Small intestine (tissue), 7 donors: ENCODE results near the gene NANOG. TPM values are rescaled to one million over a fixed set of nuclear protein-coding genes. Genes with fewer than 3 reads are reported as not detected.
"Not testable (repeated sequence)": the region's sequence is repeated elsewhere in the genome, so short reads cannot be mapped to it uniquely, and the experiment has no call there.

Experiments
- DNase-seq, 2 donors: peaks; one replicate each; pipeline versions ENCODE4 v3.0.0 to v3.0.0-alpha.2; 2013
- FAIRE-seq: peaks from 2 replicates; lab custom pipeline; 2012; peaks lifted over from hg19 to GRCh38; lab: Jason Lieb, UNC
- H3K27ac ChIP-seq, 3 donors: one replicate each; pipeline ENCODE4 v1.5.1; 2013; ENCODE audit warnings: low read length in 2 of 3, mild to moderate bottlenecking in 2 of 3, control low read depth in 1 of 3, inconsistent platforms in 1 of 3, low read depth in 1 of 3, moderate library complexity in 1 of 3
- H3K27me3 ChIP-seq, 3 donors: one replicate each; pipeline ENCODE4 v1.6.1; 2013; ENCODE audit warnings: low read length in 3 of 3, inconsistent platforms in 1 of 3; ENCODE audit not compliant: control insufficient read depth in 3 of 3, insufficient read depth in 3 of 3
- H3K36me3 ChIP-seq, 3 donors: one replicate each; pipeline ENCODE4 v1.6.1; 2013; ENCODE audit warnings: low read length in 3 of 3, inconsistent platforms in 1 of 3, low read depth in 1 of 3, mild to moderate bottlenecking in 1 of 3, moderate library complexity in 1 of 3; ENCODE audit not compliant: control insufficient read depth in 3 of 3, insufficient read depth in 2 of 3
- H3K4me1 ChIP-seq, 3 donors: one replicate each; pipeline ENCODE4 v1.6.1; 2013; ENCODE audit warnings: low read length in 2 of 3, inconsistent platforms in 1 of 3, low read depth in 1 of 3, mild to moderate bottlenecking in 1 of 3, moderate library complexity in 1 of 3; ENCODE audit not compliant: control insufficient read depth in 3 of 3, insufficient read depth in 2 of 3
- H3K4me3 ChIP-seq, 3 donors: one replicate each; pipeline ENCODE4 v1.5.1; 2013; ENCODE audit warnings: low read length in 3 of 3, control low read depth in 1 of 3, inconsistent platforms in 1 of 3, low read depth in 1 of 3, mild to moderate bottlenecking in 1 of 3, moderate library complexity in 1 of 3
- H3K9me3 ChIP-seq, 2 donors: one replicate each; pipeline ENCODE4 v1.6.1; 2013; ENCODE audit warnings: low read depth in 1 of 2, low read length in 1 of 2; ENCODE audit not compliant: control insufficient read depth in 2 of 2, insufficient read depth in 1 of 2
- WGBS, 3 donors: extraction: QIAGEN DNeasy Blood & Tissue Kit; methylation state at CpG; one replicate each; pipeline ENCODE4 v1.1.7; 2013; 5-methylcytosine and 5-hydroxymethylcytosine counted together
- polyA plus RNA-seq, 4 donors: library from polyadenylated mRNA; stranded (reverse) in 3 of 4; unstranded in 1 of 4; fragments of 200-250 nt in 3 of 4; fragments of 120-200 nt in 1 of 4; gene quantifications; one replicate each; pipeline versions ENCODE4 v1.2.1 to v1.2.3, GENCODE V29; 2013
- donor health status: healthy with polysubstance abuse.
- donor health status: control.
- donor health status: control.
- donor health status: Bipolar disorder and iron deficiency.
- donor health status: healthy.

Gene NANOG
- polyA plus RNA-seq, 4 donors = 0.19 TPM; not detected in 3

DNA sequence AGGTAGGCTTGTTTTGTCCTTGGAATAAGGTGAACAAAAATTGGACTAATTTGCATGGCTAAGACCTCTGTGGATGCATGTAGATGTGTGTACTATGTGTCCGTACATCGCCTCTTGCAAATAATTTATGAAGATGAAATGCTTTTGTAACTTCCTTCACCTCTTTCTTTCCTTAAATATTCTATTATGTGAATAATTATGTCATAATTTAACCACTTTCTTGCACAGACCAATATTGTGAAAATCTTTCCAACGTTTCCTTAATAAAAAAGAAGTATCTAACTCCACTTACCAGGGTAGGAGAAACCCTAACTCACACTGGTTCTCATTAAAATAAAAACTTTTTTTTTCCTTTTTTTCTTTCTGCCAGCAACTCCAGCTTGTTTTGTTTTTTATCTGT lies 4.0 kb downstream of the NANOG start:
- FAIRE-seq (no peak), DNase-seq (no peak)
- H3K4me1 ChIP-seq = no peaks in the 10 kb centered on the region
- no peaks in the 10 kb centered on the region for H3K36me3 ChIP-seq
- 60 to 79% (median 64%) methylated on average over 3 of the region's 3 CpGs for WGBS, 3 donors
- H3K4me3 ChIP-seq = no peak overlapping the region
- H3K27me3 ChIP-seq = no peaks in the 10 kb centered on the region
- no peak overlapping the region for H3K27ac ChIP-seq
- no peaks in the 10 kb centered on the region for H3K9me3 ChIP-seq

DNA sequence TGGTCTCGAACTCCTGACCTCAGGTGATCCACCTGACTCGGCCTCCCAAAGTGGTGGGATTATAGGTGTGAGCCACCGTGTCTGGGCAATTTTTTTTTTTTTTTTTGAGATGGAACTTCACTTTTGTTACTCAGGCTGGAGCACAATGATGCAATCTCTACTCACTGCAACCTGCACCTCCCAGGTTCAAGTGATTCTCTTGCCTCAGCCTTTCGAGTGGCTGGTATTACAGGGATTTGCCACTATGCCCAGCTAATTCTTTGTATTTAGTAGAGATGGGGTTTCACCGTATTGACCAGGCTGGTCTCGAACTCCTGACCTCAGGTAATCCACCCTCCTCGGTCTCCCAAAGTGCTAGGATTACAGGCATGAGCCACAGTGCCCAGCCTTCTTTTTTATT lies 8.1 kb downstream of the NANOG start:
- H3K27me3 ChIP-seq, DNase-seq, FAIRE-seq, H3K27ac ChIP-seq, H3K9me3 ChIP-seq, H3K4me1 ChIP-seq, H3K36me3 ChIP-seq, H3K4me3 ChIP-seq: not testable (repeated sequence)
- 52 to 68% (median 55%) methylated on average over 4 to 7 of the region's 7 CpGs for WGBS, 3 donors

DNA sequence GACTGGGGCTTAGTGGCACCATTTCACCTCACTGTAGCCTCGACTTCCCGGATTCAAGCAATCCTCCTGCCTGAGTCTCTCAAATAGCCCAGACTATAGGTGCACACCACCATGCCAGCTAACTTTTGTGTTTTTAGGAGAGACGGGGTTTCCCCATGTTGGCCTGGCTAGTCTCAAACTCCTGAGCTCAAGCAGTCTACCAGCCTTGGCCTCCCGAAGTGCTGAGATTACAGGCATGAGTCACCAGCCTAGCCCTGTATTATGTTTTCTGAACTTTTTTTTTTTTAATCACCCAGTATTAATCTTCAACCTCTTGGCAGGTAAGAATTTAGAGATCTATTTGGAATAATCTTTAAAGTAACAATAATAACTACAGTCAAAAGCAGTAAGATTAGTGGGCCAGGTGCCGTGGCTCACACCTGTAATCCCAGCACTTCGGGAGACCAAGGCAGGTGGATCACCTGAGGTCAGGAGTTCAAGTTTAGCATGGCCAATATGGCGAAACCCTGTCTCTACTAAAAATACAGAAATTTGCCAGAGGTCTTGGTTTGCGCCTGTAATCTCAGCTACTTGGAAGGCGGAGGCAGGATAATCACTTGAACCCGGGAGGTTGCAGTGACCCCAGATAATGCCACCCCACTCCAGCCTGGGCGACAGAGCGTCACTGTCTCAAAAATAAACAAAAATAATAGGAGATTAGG lies 8.6 kb downstream of the NANOG start:
- peak in 1 of 2 donors; percentile 77 for DNase-seq
- H3K27ac ChIP-seq = no peak overlapping the region
- H3K27me3 ChIP-seq = no peaks in the 10 kb centered on the region
- no peak overlapping the region for H3K4me3 ChIP-seq
- H3K9me3 ChIP-seq = no peaks in the 10 kb centered on the region
- FAIRE-seq = no peak
- H3K4me1 ChIP-seq = no peaks in the 10 kb centered on the region
- 19 to 59% (median 29%) methylated on average over 12 of the region's 12 CpGs for WGBS, 3 donors
- H3K36me3 ChIP-seq = no peaks in the 10 kb centered on the region

DNA sequence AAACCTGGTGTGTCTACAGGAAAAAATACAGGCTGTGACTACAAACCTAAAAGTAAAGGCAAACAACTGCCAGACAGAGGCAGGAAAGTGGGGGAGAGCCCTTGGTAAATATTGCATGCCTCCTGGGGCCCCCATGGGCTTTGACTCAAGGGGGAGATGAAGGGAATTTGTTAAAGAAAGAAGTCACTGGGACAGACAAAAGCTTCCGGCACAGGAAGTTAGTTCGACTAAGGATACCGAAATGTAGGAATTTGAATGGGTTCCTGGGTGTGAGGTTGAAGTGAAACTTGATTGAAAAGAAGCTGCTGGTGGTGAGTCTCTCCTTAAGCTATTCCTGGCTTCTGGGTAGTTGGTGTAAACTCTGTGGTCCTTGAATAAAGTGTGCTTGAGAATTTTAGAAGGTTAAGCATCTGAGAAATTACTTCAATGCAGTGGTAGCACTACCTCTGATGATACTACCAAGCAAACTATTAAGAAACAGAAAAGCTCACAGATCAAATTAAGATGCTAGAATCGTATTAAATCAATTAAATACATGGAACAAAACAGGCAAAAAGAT lies 9.6 kb downstream of the NANOG start:
- not testable (repeated sequence) for H3K27me3 ChIP-seq, H3K4me3 ChIP-seq, FAIRE-seq, H3K27ac ChIP-seq, H3K36me3 ChIP-seq, DNase-seq, H3K9me3 ChIP-seq, H3K4me1 ChIP-seq
- WGBS, 3 donors = 59 to 75% (median 61%) methylated on average over 1 of the region's 4 CpGs

DNA sequence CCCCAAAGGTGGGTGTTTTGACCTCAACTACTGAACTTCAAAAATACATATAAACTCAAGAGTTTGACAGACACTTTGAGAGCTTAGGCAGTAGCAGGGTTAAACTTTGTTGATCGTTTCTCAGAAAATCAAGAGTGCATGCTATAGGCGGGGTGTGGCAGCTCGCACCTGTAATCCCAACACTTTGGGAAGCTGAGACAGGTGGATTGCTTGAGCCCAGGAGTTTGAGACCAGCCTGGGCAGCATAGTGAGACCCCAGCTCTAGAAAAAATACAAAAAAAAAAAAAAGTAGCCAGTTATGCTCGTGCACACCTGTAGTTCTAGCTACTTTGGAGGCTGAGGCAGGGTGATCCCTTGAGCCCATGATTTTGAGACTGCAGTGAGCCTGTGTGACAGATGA lies 12.3 kb downstream of the NANOG start:
- Histone ChIP-seq H3K36me3 (no peaks in the 10 kb centered on the region), H3K4me1 (no peaks in the 10 kb centered on the region), H3K4me3 (no peak overlapping the region), H3K27ac (no peak overlapping the region), H3K9me3 (no peaks in the 10 kb centered on the region), H3K27me3 (no peaks in the 10 kb centered on the region)
- 32 to 44% (median 34%) methylated on average over 4 of the region's 4 CpGs for WGBS, 3 donors
- DNase-seq = no peak
- no peak for FAIRE-seq

DNA sequence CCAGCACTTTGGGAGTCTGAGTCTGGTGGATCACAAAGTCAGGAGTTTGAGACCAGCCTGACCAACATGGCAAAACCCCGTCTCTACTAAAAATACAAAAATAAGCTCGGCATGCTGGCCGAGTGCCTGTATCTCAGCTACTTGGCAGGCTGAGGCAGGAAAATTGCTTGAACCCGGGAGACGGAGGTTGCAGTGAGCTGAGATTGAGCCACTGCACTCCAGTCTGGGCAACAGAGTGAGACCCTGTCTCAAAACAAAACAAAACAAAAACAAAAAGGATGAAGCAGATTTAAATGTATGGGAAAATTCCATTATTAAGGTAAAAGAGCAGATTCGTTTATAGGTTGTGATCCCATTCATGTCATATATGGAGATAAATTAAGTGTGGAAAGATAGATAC lies 17.1 kb downstream of the NANOG start:
- H3K36me3 ChIP-seq, H3K9me3 ChIP-seq, H3K4me1 ChIP-seq, H3K27me3 ChIP-seq, FAIRE-seq, DNase-seq, H3K27ac ChIP-seq, H3K4me3 ChIP-seq: not testable (repeated sequence)
- 78 to 85% (median 84%) methylated on average over 6 of the region's 6 CpGs for WGBS, 3 donors

DNA sequence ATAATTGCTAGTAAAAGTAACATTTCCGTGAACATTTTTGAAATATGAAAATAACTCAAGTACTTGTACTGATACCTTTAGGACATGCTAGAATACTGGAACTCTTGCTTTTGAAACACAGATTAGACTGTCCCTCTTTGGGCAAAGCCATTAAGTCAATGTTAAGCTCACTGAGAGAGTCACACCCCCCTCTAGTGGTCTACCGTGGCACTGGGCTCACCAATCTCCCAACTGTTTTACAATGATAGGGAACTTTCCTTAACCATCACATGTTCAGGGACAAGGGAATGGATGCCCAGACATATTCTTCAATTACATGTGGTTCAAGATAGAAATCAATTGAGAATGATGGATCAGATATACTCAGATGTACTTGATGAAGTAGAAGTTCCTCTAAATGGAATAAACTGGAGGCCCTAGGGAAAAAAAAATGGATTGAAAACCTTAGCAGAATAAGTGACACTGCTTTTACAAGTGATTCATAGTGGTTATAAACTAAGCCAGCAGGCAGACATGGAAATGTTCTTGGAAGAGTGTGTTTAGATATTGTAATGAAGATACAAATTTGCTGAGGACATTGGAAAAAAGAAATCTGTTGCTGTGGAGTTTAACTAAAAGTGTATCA lies 17.8 kb downstream of the NANOG start:
- DNase-seq (peak; percentile 72), FAIRE-seq (no peak)
- no peak overlapping the region for H3K4me3 ChIP-seq
- no peaks in the 10 kb centered on the region for H3K9me3 ChIP-seq
- H3K36me3 ChIP-seq = no peaks in the 10 kb centered on the region
- H3K4me1 ChIP-seq = no peaks in the 10 kb centered on the region
- no peak overlapping the region for H3K27ac ChIP-seq
- WGBS, 3 donors = 6 to 9% (median 7%) methylated on average over 2 of the region's 2 CpGs
- H3K27me3 ChIP-seq = peaks cover 0 to 3% (median 0%) of the 10 kb centered on the region in 3 donors

DNA sequence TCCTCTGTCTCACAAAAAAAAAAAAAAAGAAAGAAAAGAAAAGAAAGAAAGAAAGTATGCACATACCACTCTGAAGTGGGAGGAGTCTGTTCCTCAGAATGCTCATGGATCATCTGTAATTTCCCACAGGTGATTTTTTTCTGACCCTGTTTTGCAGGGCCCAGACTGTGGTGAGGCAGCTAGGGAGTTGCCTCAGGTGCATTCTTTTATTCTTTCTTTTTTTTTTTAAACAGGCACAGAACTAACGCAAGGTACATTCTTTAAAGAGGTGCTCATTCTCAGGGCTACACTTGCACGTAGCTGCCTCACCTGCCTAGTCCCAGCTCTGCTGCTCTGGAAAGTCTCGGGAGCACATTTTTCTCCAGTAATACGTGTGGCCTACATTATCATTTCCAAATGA lies 36.6 kb downstream of the NANOG start:
- whole genome bisulfite sequencing, 3 donors = 50 to 86% (median 76%) methylated on average over 1 to 4 of the region's 4 CpGs

More for the DNA sequence above, 36.6 kb downstream of the NANOG start:
- not testable (repeated sequence) for H3K9me3 ChIP-seq, H3K27me3 ChIP-seq, H3K4me3 ChIP-seq, H3K36me3 ChIP-seq, H3K27ac ChIP-seq, DNase-seq, H3K4me1 ChIP-seq, FAIRE-seq
